ENCODE data around the gene OLFML1.

OLFML1 gene

GRCh38 chr11:7485186-7486097 lies at the start of gene OLFML1:
Gene OLFML1, plus strand, starts transcription at chr11:7485506. Its CDS starts 370 bp downstream, at chr11:7485876.
- DNase-seq (ENCODE audit: low read depth, low spot score) = no peak

- no peak for DNase-seq (ENCODE audit: low read depth, low spot score)
Measured at GRCh38 chr11:7436146-7436545, 49.2 kb upstream of the OLFML1 start.

- no peak for DNase-seq (ENCODE audit: low read depth, low spot score)
Measured at GRCh38 chr11:7436657-7437056, 48.6 kb upstream of the OLFML1 start.

- no peak for DNase-seq (ENCODE audit: low read depth, low spot score)
Measured at GRCh38 chr11:7437696-7438095, 47.6 kb upstream of the OLFML1 start.

GRCh38 chr11:7439746-7440320 lies 45.5 kb upstream of the OLFML1 start:
- DNase-seq (ENCODE audit: low read depth, low spot score) = no peak

- DNase-seq (ENCODE audit: low read depth, low spot score) = peak; percentile 18
Measured at GRCh38 chr11:7442588-7443215, 42.6 kb upstream of the OLFML1 start.

- no peak for DNase-seq (ENCODE audit: low read depth, low spot score)
Measured at GRCh38 chr11:7444091-7444981, 41.0 kb upstream of the OLFML1 start.

- DNase-seq (ENCODE audit: low read depth, low spot score) = no peak
Measured at GRCh38 chr11:7445564-7445963, 39.7 kb upstream of the OLFML1 start.

- DNase-seq (ENCODE audit: low read depth, low spot score) = no peak
Measured at GRCh38 chr11:7448201-7448600, 37.1 kb upstream of the OLFML1 start.

- DNase-seq (ENCODE audit: low read depth, low spot score) = no peak
Measured at GRCh38 chr11:7449211-7449840, 36.0 kb upstream of the OLFML1 start.

- no peak for DNase-seq (ENCODE audit: low read depth, low spot score)
Measured at GRCh38 chr11:7449841-7450214, 35.5 kb upstream of the OLFML1 start.

GRCh38 chr11:7450836-7451235 lies 34.5 kb upstream of the OLFML1 start:
- DNase-seq (ENCODE audit: low read depth, low spot score) = no peak

- no peak for DNase-seq (ENCODE audit: low read depth, low spot score)
Measured at GRCh38 chr11:7451520-7451919, 33.8 kb upstream of the OLFML1 start.

GRCh38 chr11:7451952-7452494 lies 33.3 kb upstream of the OLFML1 start:
- DNase-seq (ENCODE audit: low read depth, low spot score) = no peak

- DNase-seq (ENCODE audit: low read depth, low spot score) = no peak
Measured at GRCh38 chr11:7454854-7455253, 30.5 kb upstream of the OLFML1 start.

GRCh38 chr11:7457211-7457610 lies 28.1 kb upstream of the OLFML1 start:
- no peak for DNase-seq (ENCODE audit: low read depth, low spot score)

GRCh38 chr11:7462706-7463105 lies 22.6 kb upstream of the OLFML1 start:
- DNase-seq (ENCODE audit: low read depth, low spot score) = no peak

- no peak for DNase-seq (ENCODE audit: low read depth, low spot score)
Measured at GRCh38 chr11:7467652-7468051, 17.7 kb upstream of the OLFML1 start.

- DNase-seq (ENCODE audit: low read depth, low spot score) = no peak
Measured at GRCh38 chr11:7469351-7469865, 15.9 kb upstream of the OLFML1 start.

GRCh38 chr11:7471071-7471470 lies 14.2 kb upstream of the OLFML1 start:
- no peak for DNase-seq (ENCODE audit: low read depth, low spot score)

GRCh38 chr11:7473717-7474116 lies 11.6 kb upstream of the OLFML1 start:
- no peak for DNase-seq (ENCODE audit: low read depth, low spot score)

All from smooth muscle cell of the brain vasculature (primary cell).